ENCODE data around the gene UBE2G1. TPM values are rescaled to one million over a fixed set of nuclear protein-coding genes. Genes with fewer than 3 reads are reported as not detected.

The UBE2G1 gene
- total RNA-seq, 1 experiment from 2014 or later: 80.6 TPM

DNA sequence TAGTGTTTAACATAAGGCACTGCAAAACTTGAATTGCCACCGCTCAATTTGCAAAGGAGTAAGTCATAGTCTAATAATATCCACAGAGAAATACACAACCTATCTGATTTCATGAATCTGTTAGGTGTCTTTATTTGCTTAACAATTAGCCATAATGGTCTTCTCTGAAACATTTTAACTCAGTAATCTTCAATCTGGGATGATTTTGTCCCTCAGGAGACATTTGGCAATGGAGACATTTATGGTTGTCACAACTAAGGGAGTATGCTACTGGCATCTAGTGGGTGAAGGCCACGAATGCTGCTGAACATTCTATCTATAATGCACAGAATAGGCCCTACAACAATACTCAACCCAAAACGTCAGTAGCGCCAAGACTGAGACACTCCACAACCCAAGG, 4.3 kb downstream of the UBE2G1 start:
- BruUV-seq (replicated peaks): no TSS peak
- ChIA-PET RAD21 (ENCODE audit: low non-redundant PET in 1 of 2, low total read pairs in 2 of 2, uncharacterized antibody in 2 of 2, unreplicated experiment in 2 of 2) (no interaction called here), CTCF (no interaction called here), POLR2A (no interaction called here)
- H3K4me1 ChIP-seq (ENCODE audit: control insufficient read depth in 1 of 2, insufficient read depth in 2 of 2, low read length in 2 of 2): peaks cover 15 to 34% of the 10 kb centered on the region in 2 experiments
- peaks cover 22% of the 10 kb centered on the region; the same call in 1 of the 2 replicates for H4K20me1 ChIP-seq (ENCODE audit: insufficient read depth)
- intact Hi-C loops (cut with micrococcal nuclease): no loop called here
- no peaks in the 10 kb centered on the region for H3K9me3 ChIP-seq (ENCODE audit: control insufficient read depth in 1 of 2, insufficient read depth in 1 of 2, low read depth in 1 of 2, low read length in 2 of 2)
- peaks cover 93% of the 10 kb centered on the region for H3K79me2 ChIP-seq (ENCODE audit: insufficient read depth, low read length)
- no peak overlapping the region for H3K4me3 ChIP-seq (replicated peaks in 1 of 2; ENCODE audit: low read depth in 1 of 2, low read length in 2 of 2)
- H3K4me2 ChIP-seq (ENCODE audit: low read length): no peak overlapping the region
- no peak for DNase-seq (ENCODE audit: low read depth, low spot score)
- H3K36me3 ChIP-seq (ENCODE audit: control insufficient read depth in 1 of 2, insufficient read depth in 2 of 2, low read length in 2 of 2): peaks cover 0 to 10% of the 10 kb centered on the region in 2 experiments; a peak in 1 of 4 replicates
- TF ChIP-seq CEBPB (IDR thresholded peaks at IDR 0.05; ENCODE audit: low read depth) (no peak), SIN3A (IDR thresholded peaks at IDR 0.05; ENCODE audit: low read depth) (no peak), SRF (IDR thresholded peaks at IDR 0.05; ENCODE audit: low read depth) (no peak), RAD21 (IDR thresholded peaks at IDR 0.05; ENCODE audit: low read depth) (peak; percentile 38), CTCF (IDR thresholded peaks at IDR 0.05 in 2 of 3, conservative IDR thresholded peaks at IDR 0.05 in 1 of 3; ENCODE audit: borderline replicate concordance in 1 of 3, insufficient read depth in 1 of 3, low read depth in 2 of 3, low read length in 2 of 3) (0 out of 6 replicates have a peak, but pooled peaks of 1 of the 3 experiments have one; percentile 17)
- H3K27me3 ChIP-seq (ENCODE audit: insufficient read depth, low read length): no peaks in the 10 kb centered on the region
- no peak overlapping the region for H3K27ac ChIP-seq (ENCODE audit: low read depth, low read length)
- no peak for ATAC-seq
- H2AFZ ChIP-seq (ENCODE audit: low read depth, low read length, poor library complexity, severe bottlenecking): no peak overlapping the region
- no peak overlapping the region for H3K9ac ChIP-seq (ENCODE audit: low read length)
- H3K9me2 ChIP-seq (ENCODE audit: insufficient read depth): no peaks in the 10 kb centered on the region

GRCh38 chr17:4358154-4358553, 8.3 kb downstream of the UBE2G1 start:
- DNase-seq (ENCODE audit: low read depth, low spot score) (no peak), ATAC-seq (no peak)
- no peaks in the 10 kb centered on the region for H3K9me3 ChIP-seq (ENCODE audit: control insufficient read depth in 1 of 2, insufficient read depth in 1 of 2, low read depth in 1 of 2, low read length in 2 of 2)
- H3K27me3 ChIP-seq (ENCODE audit: insufficient read depth, low read length): no peaks in the 10 kb centered on the region
- H3K9me2 ChIP-seq (ENCODE audit: insufficient read depth): no peaks in the 10 kb centered on the region
- no peak overlapping the region for H3K4me2 ChIP-seq (ENCODE audit: low read length)
- peaks cover 31% of the 10 kb centered on the region; the same call in 1 of the 2 replicates for H4K20me1 ChIP-seq (ENCODE audit: insufficient read depth)
- peaks cover 0 to 10% of the 10 kb centered on the region in 2 experiments; a peak in 1 of 4 replicates for H3K36me3 ChIP-seq (ENCODE audit: control insufficient read depth in 1 of 2, insufficient read depth in 2 of 2, low read length in 2 of 2)
- CTCF ChIA-PET: no interaction called here
- no peak overlapping the region for H3K27ac ChIP-seq (ENCODE audit: low read depth, low read length)
- H3K4me3 ChIP-seq (replicated peaks in 1 of 2; ENCODE audit: low read depth in 1 of 2, low read length in 2 of 2): no peak overlapping the region
- H3K9ac ChIP-seq (ENCODE audit: low read length): no peak overlapping the region
- H2AFZ ChIP-seq (ENCODE audit: low read depth, low read length, poor library complexity, severe bottlenecking): no peak overlapping the region
- POLR2A ChIA-PET: no interaction called here
- intact Hi-C loops (cut with micrococcal nuclease): no loop called here
- peaks cover 99% of the 10 kb centered on the region for H3K79me2 ChIP-seq (ENCODE audit: insufficient read depth, low read length)
- RAD21 ChIA-PET (ENCODE audit: low non-redundant PET in 1 of 2, low total read pairs in 2 of 2, uncharacterized antibody in 2 of 2, unreplicated experiment in 2 of 2): no interaction called here
- H3K4me1 ChIP-seq (ENCODE audit: control insufficient read depth in 1 of 2, insufficient read depth in 2 of 2, low read length in 2 of 2): peaks cover 23 to 49% of the 10 kb centered on the region in 2 experiments
- no TSS peak for BruUV-seq (replicated peaks)
- TF ChIP-seq FOSL1 (IDR thresholded peaks at IDR 0.05; ENCODE audit: low read depth) (no peak), EZH2 (IDR thresholded peaks at IDR 0.05) (no peak), ZFX (IDR thresholded peaks at IDR 0.05) (no peak), CEBPB (IDR thresholded peaks at IDR 0.05; ENCODE audit: low read depth) (no peak), CTCF (IDR thresholded peaks at IDR 0.05 in 2 of 3, conservative IDR thresholded peaks at IDR 0.05 in 1 of 3; ENCODE audit: borderline replicate concordance in 1 of 3, insufficient read depth in 1 of 3, low read depth in 2 of 3, low read length in 2 of 3) (no peak), CBX3 (IDR thresholded peaks at IDR 0.05; ENCODE audit: low read depth) (no peak), SRF (IDR thresholded peaks at IDR 0.05; ENCODE audit: low read depth) (no peak), POLR2A (IDR thresholded peaks at IDR 0.05; ENCODE audit: borderline replicate concordance, extremely low read depth, insufficient read depth, insufficient read length) (no peak), TCF7L2 (IDR thresholded peaks at IDR 0.05; ENCODE audit: borderline replicate concordance, extremely low read depth, insufficient read depth, insufficient read length) (no peak)
- TF ChIP-seq, protein P1, sequence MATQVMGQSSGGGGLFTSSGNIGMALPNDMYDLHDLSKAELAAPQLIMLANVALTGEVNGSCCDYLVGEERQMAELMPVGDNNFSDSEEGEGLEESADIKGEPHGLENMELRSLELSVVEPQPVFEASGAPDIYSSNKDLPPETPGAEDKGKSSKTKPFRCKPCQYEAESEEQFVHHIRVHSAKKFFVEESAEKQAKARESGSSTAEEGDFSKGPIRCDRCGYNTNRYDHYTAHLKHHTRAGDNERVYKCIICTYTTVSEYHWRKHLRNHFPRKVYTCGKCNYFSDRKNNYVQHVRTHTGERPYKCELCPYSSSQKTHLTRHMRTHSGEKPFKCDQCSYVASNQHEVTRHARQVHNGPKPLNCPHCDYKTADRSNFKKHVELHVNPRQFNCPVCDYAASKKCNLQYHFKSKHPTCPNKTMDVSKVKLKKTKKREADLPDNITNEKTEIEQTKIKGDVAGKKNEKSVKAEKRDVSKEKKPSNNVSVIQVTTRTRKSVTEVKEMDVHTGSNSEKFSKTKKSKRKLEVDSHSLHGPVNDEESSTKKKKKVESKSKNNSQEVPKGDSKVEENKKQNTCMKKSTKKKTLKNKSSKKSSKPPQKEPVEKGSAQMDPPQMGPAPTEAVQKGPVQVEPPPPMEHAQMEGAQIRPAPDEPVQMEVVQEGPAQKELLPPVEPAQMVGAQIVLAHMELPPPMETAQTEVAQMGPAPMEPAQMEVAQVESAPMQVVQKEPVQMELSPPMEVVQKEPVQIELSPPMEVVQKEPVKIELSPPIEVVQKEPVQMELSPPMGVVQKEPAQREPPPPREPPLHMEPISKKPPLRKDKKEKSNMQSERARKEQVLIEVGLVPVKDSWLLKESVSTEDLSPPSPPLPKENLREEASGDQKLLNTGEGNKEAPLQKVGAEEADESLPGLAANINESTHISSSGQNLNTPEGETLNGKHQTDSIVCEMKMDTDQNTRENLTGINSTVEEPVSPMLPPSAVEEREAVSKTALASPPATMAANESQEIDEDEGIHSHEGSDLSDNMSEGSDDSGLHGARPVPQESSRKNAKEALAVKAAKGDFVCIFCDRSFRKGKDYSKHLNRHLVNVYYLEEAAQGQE (IDR thresholded peaks at IDR 0.05; ENCODE audit: low read depth): no peak
- TF ChIP-seq, protein P2, sequence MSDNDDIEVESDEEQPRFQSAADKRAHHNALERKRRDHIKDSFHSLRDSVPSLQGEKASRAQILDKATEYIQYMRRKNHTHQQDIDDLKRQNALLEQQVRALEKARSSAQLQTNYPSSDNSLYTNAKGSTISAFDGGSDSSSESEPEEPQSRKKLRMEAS (IDR thresholded peaks at IDR 0.05): no peak

Data from HCT116 (cell line).